Left ventricle myocardium inferior (tissue), 1 donor: ENCODE results near the gene FEV. TPM values are rescaled to one million over a fixed set of nuclear protein-coding genes. Genes with fewer than 3 reads are reported as not detected.

Experiments
- DNase-seq: peaks from one replicate; pipeline ENCODE4 v3.0.0-alpha.2; 2020
- H3K27ac ChIP-seq: fragments of 200-600 bp; replicated peaks from 2 replicates; pipeline ENCODE4 v1.8.0; 2021
- H3K27me3 ChIP-seq: fragments of 200-600 bp; 2 replicates; pipeline ENCODE4 v1.8.0; 2021; ENCODE audit warnings: low read depth
- H3K36me3 ChIP-seq: fragments of 200-600 bp; 2 replicates; pipeline ENCODE4 v1.8.0; 2021
- H3K4me1 ChIP-seq: fragments of 200-600 bp; 2 replicates; pipeline ENCODE4 v1.8.0; 2021
- H3K4me3 ChIP-seq: fragments of 200-600 bp; 2 replicates; pipeline ENCODE4 v1.8.0; 2021; ENCODE audit warnings: mild to moderate bottlenecking, moderate library complexity
- H3K9me3 ChIP-seq: fragments of 200-600 bp; replicated peaks from 2 replicates; pipeline ENCODE4 v1.8.0; 2021
- intact Hi-C: fragments of 100-400 bp; cut with micrococcal nuclease; formaldehyde crosslinking; loops from one replicate; pipeline ENCODE4 v1.11.0; 2022
- total RNA-seq: library from RNA; stranded (reverse); fragmentation: NEBNext Ultra II Directional; extraction: Animal tissue kit (Norgen Biotek cat#: 25700); gene quantifications from one replicate; pipeline ENCODE4 v1.2.1, GENCODE V29; 2021
- TF ChIP-seq, protein P1 (sequence below): fragments of 200-600 bp; IDR thresholded peaks from 2 replicates; pipeline ENCODE4 v1.8.0; 2021; ENCODE audit warnings: antibody characterized with exemption, mild to moderate bottlenecking, borderline replicate concordance
- donor health status: DM: no; HTN: yes; CAD: no; lungs with severe emphysema.

FEV gene
- total RNA-seq, 1 donor from 2014 or later = not detected

DNA sequence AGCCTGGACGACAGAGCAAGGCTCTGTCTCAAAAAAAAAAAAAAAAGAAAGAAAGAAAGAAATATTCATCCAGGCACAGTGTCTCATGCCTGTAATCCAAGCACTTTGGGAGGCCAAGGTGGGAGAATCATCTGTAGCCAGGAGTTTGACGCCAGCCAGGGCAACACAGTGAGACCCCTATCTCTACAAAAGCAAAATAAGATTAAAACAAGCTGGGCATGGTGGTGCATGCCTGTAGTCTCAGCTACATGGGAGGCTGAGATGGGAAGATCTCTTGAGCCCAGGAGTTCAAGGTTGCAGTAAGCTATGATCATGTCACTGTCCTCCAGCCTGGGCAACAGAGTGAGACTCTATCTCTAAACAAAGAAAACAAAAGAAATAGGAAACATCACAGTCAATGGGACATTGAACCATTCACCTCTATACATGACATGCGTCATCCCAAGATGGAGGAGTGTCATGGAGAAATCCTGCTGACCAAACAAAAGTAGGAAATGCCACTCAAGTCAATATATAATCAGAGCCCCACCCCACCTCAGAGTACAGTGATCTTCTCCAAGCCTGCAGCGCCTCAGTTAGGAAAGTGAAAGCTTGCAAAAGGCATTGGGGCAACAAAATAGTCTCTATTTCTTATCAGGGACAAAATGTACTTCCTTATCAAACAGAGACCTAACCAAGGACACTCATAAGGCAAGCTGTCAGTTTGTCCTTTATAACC, 9.8 kb downstream of the FEV start:
- intact Hi-C loops = no loop called here
- H3K4me3 ChIP-seq = no peak overlapping the region
- peaks cover 2% of the 10 kb centered on the region for H3K9me3 ChIP-seq
- no peak overlapping the region for H3K27ac ChIP-seq
- peaks cover 87% of the 10 kb centered on the region for H3K27me3 ChIP-seq
- TF ChIP-seq, protein P1, sequence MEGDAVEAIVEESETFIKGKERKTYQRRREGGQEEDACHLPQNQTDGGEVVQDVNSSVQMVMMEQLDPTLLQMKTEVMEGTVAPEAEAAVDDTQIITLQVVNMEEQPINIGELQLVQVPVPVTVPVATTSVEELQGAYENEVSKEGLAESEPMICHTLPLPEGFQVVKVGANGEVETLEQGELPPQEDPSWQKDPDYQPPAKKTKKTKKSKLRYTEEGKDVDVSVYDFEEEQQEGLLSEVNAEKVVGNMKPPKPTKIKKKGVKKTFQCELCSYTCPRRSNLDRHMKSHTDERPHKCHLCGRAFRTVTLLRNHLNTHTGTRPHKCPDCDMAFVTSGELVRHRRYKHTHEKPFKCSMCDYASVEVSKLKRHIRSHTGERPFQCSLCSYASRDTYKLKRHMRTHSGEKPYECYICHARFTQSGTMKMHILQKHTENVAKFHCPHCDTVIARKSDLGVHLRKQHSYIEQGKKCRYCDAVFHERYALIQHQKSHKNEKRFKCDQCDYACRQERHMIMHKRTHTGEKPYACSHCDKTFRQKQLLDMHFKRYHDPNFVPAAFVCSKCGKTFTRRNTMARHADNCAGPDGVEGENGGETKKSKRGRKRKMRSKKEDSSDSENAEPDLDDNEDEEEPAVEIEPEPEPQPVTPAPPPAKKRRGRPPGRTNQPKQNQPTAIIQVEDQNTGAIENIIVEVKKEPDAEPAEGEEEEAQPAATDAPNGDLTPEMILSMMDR = no peak
- H3K4me1 ChIP-seq = peaks cover 13% of the 10 kb centered on the region
- H3K36me3 ChIP-seq = no peaks in the 10 kb centered on the region
- no peak for DNase-seq

DNA sequence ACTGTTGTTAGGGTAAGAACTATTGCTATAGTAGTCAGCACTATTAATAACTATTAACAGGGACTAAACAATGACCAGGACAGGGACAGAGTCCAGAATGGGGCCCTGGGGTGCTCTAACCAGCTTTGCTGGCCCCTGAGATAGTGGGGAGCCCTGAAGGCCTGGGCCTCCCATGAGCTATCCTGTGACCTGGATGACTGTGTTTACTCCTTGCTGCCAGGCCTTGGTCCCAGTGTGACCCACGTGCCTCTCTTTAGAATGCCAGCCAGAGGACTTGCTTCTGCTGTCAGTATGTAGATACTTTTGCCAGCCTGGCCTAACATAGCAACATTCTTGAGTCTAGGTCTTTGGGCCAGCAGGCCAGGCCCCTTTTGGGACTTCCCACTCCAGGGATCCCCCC, 14.1 kb downstream of the FEV start:
- Histone ChIP-seq H3K9me3 (peaks cover 6% of the 10 kb centered on the region), H3K4me3 (no peak overlapping the region), H3K36me3 (no peaks in the 10 kb centered on the region), H3K4me1 (peaks cover 8% of the 10 kb centered on the region), H3K27ac (no peak overlapping the region), H3K27me3 (peaks cover 85% of the 10 kb centered on the region)
- TF ChIP-seq, protein P1 = no peak
- DNase-seq = no peak
- intact Hi-C loops = no loop called here

DNA sequence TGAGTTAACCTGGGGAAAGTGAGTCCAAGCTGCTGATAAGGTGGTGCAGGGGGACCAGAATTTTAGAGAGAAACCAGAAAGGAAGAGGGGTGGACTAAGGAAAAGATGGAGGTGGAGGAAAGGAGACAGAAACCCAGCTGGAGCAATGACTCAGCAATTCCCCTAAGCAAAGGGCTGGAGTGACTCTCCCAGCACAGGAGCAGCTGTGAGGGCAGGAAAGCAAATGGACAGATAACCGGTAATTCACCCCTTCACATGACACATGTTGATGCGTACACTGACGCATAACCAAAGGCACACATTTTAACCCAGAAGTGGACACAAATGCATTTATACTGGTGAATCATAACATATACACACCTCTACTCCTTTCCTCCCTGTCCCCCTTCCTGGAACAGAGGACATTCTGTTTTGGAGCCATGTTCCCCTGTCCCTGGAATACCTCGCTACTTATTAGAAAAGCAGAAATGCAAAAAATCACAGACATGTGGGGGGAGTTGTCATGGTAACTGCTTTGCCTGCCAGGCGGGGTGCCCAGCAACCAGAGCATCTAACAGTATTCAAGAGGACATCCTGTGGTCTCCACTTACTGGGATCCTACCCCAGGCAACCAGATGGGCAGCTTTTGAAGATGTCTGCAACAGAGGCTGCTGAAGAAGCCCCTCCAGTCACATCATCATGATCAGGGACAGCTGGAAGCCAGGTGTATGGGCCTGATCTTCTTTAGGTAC, 20.8 kb downstream of the FEV start:
- TF ChIP-seq, protein P1 = no peak
- H3K4me3 ChIP-seq = no peak overlapping the region
- DNase-seq = no peak
- H3K27ac ChIP-seq = no peak overlapping the region
- no peaks in the 10 kb centered on the region for H3K9me3 ChIP-seq
- H3K36me3 ChIP-seq = no peaks in the 10 kb centered on the region
- intact Hi-C loops = no loop called here
- peaks cover 22% of the 10 kb centered on the region for H3K4me1 ChIP-seq
- peaks cover 99% of the 10 kb centered on the region for H3K27me3 ChIP-seq

DNA sequence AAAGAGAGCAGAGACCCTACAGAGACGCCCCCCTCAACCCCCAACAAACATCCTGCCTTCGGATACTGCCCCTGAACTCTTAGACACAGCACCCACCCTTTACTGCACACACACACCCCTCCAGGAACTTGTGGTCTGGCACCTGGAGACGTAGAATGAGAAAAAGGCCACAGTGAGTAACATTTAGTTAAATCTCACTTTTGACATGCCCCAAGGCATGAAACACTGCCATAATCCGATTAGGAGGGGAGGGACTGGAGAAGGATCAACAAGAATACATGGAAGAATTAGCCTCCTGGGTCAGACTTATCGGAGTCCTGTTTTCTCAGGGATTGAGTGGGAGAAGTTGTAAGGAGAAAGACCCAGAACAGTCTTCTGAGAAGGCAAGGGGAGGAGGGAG, 21.4 kb downstream of the FEV start:
- TF ChIP-seq, protein P1 = no peak
- DNase-seq = no peak
- Histone ChIP-seq H3K9me3 (no peaks in the 10 kb centered on the region), H3K4me3 (no peak overlapping the region), H3K4me1 (peaks cover 24% of the 10 kb centered on the region), H3K27ac (no peak overlapping the region), H3K27me3 (peaks cover 100% of the 10 kb centered on the region), H3K36me3 (no peaks in the 10 kb centered on the region)
- intact Hi-C loops = no loop called here

DNA sequence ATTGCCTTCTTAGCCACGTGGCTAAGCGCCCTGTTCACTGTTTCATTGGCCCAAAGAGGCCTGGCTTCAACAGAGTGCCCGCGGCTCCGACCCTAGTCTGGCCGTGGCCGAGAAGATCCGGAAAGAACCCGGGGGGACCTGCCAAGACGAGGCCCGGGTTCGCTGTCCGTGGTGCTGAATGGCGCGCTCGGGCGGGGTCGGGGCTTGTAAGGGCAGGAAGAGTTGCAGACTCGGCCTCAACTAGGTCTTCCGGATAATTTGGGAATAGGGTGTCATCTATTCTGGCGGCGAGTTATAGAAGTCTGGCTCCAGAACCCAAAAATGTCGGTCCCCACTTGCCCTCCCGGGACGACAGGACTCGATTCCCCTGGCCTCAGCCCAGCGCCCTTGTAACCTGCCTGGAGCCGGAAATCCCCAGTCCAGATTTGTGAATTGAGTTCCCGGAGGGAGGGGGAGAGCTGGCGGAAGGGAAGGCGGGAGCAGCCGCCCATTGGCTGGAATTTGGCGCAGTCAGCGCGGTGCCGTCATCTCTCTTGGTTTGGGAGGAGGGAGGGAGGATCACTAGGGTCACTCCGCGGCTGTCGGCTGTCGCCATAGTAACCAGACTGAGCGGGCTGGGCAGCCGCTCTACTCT, 22.0 kb downstream of the FEV start:
- H3K4me1 ChIP-seq = peaks cover 24% of the 10 kb centered on the region
- peaks cover 100% of the 10 kb centered on the region for H3K27me3 ChIP-seq
- TF ChIP-seq, protein P1 = no peak
- H3K36me3 ChIP-seq = no peaks in the 10 kb centered on the region
- H3K4me3 ChIP-seq = no peak overlapping the region
- intact Hi-C loops = no loop called here
- DNase-seq = peak; percentile 66
- no peak overlapping the region for H3K27ac ChIP-seq
- no peaks in the 10 kb centered on the region for H3K9me3 ChIP-seq
